DOHH2 (cell line): ENCODE data around the gene PPP1R7.
"Not testable (repeated sequence)": the region's sequence is repeated elsewhere in the genome, so short reads cannot be mapped to it uniquely, and the experiment has no call there.

Experiments used
- H3F3A ChIP-seq: fragments of 200-600 bp; sonication (generic), shearing (Covaris generic); 2 replicates; pipeline ENCODE4 v1.6.0; 2016; ENCODE audit warnings: antibody characterized with exemption, mild to moderate bottlenecking; ENCODE audit not compliant: control insufficient read depth, insufficient read depth
- H3K27ac ChIP-seq: fragments of 200-600 bp; sonication (generic); 2 replicates; pipeline ENCODE4 v1.5.1; 2014; ENCODE audit warnings: low read depth, mild to moderate bottlenecking, low read length, moderate library complexity
- H3K27me3 ChIP-seq: fragments of 200-600 bp; sonication (generic); 2 replicates; pipeline ENCODE4 v1.6.1; 2014; ENCODE audit warnings: mild to moderate bottlenecking, low read length, mixed read lengths; ENCODE audit not compliant: control insufficient read depth
- H3K36me3 ChIP-seq: fragments of 200-600 bp; sonication (generic); 2 replicates; pipeline ENCODE4 v1.6.1; 2014; ENCODE audit warnings: mild to moderate bottlenecking, low read length, moderate library complexity, mixed read lengths; ENCODE audit not compliant: control insufficient read depth
- H3K4me1 ChIP-seq: fragments of 200-600 bp; sonication (generic); 2 replicates; pipeline ENCODE4 v1.6.1; 2014; ENCODE audit warnings: mild to moderate bottlenecking, low read length, mixed read lengths; ENCODE audit not compliant: control insufficient read depth
- H3K4me2 ChIP-seq: fragments of 200-600 bp; sonication (generic); 2 replicates; pipeline ENCODE4 v1.6.0; 2014; ENCODE audit warnings: mild to moderate bottlenecking, low read length, moderate library complexity
- H3K4me3 ChIP-seq: fragments of 200-600 bp; sonication (generic); 2 replicates; pipeline ENCODE4 v1.5.1; 2014; ENCODE audit warnings: mild to moderate bottlenecking, low read length, mixed read lengths
- H3K79me2 ChIP-seq: fragments of 200-600 bp; sonication (generic); 2 replicates; pipeline ENCODE4 v1.6.1; 2014; ENCODE audit warnings: mild to moderate bottlenecking, low read length, mixed read lengths; ENCODE audit not compliant: control insufficient read depth
- H3K9me2 ChIP-seq: fragments of 200-600 bp; sonication (generic); replicated peaks from 2 replicates; pipeline ENCODE4 v1.6.1; 2014; ENCODE audit warnings: mild to moderate bottlenecking, low read length, mixed read lengths; ENCODE audit not compliant: control insufficient read depth
- H3K9me3 ChIP-seq: fragments of 200-600 bp; sonication (generic); 2 replicates; pipeline ENCODE4 v1.6.1; 2014; ENCODE audit warnings: antibody characterized with exemption, low read length, mixed read lengths; ENCODE audit not compliant: control insufficient read depth, insufficient read depth
- H4K20me1 ChIP-seq: fragments of 200-600 bp; sonication (generic); 2 replicates; pipeline ENCODE4 v1.6.0; 2014; ENCODE audit warnings: low read depth, mild to moderate bottlenecking, antibody characterized with exemption, low read length, moderate library complexity; ENCODE audit not compliant: control insufficient read depth, insufficient read depth
- EZH2phosphoT487 ChIP-seq: fragments of 200-600 bp; sonication (generic); IDR thresholded peaks from 2 replicates; pipeline ENCODE4 v1.6.1; 2017; ENCODE audit warnings: borderline replicate concordance, mild to moderate bottlenecking, antibody characterized with exemption, low read length, moderate library complexity, mixed read lengths
- TF ChIP-seq, protein P1 (sequence below): fragments of 200-600 bp; sonication (generic); IDR thresholded peaks from one replicate; pipeline ENCODE4 v1.5.1; 2014; ENCODE audit warnings: antibody characterized with exemption, mild to moderate bottlenecking, low read depth, low read length; ENCODE audit not compliant: poor library complexity, severe bottlenecking

The PPP1R7 gene, protein sequence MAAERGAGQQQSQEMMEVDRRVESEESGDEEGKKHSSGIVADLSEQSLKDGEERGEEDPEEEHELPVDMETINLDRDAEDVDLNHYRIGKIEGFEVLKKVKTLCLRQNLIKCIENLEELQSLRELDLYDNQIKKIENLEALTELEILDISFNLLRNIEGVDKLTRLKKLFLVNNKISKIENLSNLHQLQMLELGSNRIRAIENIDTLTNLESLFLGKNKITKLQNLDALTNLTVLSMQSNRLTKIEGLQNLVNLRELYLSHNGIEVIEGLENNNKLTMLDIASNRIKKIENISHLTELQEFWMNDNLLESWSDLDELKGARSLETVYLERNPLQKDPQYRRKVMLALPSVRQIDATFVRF

DNA sequence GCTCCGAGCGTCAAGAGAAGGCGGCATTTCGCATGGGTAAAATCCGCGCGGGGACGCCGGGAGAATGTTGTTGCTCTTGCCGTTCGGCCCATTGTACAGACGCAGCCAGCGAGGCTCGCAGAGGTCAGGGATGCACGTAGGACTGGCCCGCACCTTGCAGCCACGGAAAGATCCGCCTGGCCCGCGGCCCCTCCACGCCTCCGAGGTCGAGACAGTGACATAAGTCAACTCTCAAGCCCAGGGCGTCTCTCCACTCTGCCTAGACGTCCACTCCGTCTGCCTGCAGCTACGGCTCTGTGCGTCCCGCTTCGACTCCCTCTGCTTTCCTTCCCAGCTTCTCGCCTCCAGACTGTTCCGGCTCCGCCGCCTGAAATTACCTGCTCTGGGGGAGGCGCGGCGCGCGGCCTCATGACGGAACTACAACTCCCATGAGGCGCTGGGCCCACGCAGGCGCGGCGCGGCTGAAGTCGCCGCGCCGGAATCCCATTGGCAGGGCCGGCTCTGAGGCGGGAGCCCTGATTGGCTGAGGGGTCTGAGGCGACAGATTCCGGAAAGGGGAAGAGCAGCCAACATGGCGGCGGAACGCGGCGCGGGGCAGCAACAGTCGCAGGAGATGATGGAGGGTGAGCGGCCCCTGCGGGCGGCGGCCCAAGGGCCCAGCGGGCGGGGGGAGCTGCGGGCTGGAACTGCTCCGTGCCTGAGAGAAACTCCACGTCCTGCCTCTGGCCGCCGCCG is at the start of gene PPP1R7:
Gene PPP1R7, plus strand, starts transcription at position 543 of the 735 bp plus-strand sequence. Its CDS starts 29 bp downstream, at position 572.
- Histone ChIP-seq H3K4me2 (peak within 1 kb of the TSS; percentile 94), H3K27ac (peak within 1 kb of the TSS; percentile 12; the same call in 1 of the 2 replicates), H3K4me1 (peaks cover 33% of the 10 kb centered on the region), H3K27me3 (no peaks in the 10 kb centered on the region), H3F3A (no peaks in the 10 kb centered on the region), H3K4me3 (peak within 1 kb of the TSS; percentile 87), H3K79me2 (peaks cover 68% of the 10 kb centered on the region), H4K20me1 (peaks cover 5% of the 10 kb centered on the region; the same call in 1 of the 2 replicates), H3K9me3 (no peaks in the 10 kb centered on the region), H3K36me3 (peaks cover 27% of the 10 kb centered on the region), H3K9me2 (no peaks in the 10 kb centered on the region)
- TF ChIP-seq, protein P1, sequence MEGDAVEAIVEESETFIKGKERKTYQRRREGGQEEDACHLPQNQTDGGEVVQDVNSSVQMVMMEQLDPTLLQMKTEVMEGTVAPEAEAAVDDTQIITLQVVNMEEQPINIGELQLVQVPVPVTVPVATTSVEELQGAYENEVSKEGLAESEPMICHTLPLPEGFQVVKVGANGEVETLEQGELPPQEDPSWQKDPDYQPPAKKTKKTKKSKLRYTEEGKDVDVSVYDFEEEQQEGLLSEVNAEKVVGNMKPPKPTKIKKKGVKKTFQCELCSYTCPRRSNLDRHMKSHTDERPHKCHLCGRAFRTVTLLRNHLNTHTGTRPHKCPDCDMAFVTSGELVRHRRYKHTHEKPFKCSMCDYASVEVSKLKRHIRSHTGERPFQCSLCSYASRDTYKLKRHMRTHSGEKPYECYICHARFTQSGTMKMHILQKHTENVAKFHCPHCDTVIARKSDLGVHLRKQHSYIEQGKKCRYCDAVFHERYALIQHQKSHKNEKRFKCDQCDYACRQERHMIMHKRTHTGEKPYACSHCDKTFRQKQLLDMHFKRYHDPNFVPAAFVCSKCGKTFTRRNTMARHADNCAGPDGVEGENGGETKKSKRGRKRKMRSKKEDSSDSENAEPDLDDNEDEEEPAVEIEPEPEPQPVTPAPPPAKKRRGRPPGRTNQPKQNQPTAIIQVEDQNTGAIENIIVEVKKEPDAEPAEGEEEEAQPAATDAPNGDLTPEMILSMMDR, result no peak
- TF ChIP-seq EZH2phosphoT487, result no peak

DNA sequence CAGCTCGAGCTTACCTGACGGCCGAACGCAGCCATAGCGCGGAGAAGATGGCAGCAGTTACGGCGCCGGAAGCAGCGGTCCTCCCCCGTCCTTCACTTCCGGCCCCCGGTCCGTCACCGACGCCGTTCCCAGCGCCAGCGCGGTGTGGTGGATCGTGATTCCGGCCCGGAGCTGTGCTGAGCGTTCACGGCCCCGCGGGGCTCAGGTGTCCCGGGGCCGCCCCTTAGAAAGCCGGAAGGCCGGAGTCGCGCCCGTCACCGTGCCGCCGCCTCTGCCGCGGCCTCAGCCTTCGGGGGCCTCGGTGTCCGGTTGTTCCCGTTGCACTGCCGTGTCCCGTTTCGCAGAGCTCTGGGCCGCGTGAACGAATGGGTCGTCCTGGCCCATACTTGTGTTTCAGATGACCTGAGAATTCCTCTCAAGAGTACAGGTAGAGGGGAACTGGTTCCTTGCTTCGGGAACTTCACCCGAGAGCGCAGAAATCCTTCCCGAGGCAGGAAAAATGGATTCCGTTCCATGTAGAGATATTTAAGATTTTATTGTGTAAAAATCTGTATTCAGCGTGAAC is 47.9 kb upstream of the PPP1R7 start, which contains the start of gene MTERF4:
Gene MTERF4, minus strand, starts transcription at position 49 of the 565 bp plus-strand sequence. Its CDS starts 14 bp downstream, at position 35.
- H3K9me2 ChIP-seq, result no peaks in the 10 kb centered on the region
- H3K27ac ChIP-seq, result peak within 1 kb of the TSS; percentile 57
- peaks cover 11% of the 10 kb centered on the region for H4K20me1 ChIP-seq
- peak within 1 kb of the TSS; percentile 89 for H3K4me3 ChIP-seq
- H3K4me2 ChIP-seq, result peak within 1 kb of the TSS; percentile 94
- no peaks in the 10 kb centered on the region for H3K27me3 ChIP-seq
- TF ChIP-seq, protein P1, result no peak
- TF ChIP-seq EZH2phosphoT487, result no peak
- peaks cover 46% of the 10 kb centered on the region for H3K36me3 ChIP-seq
- peaks cover 4% of the 10 kb centered on the region; the same call in 1 of the 2 replicates for H3F3A ChIP-seq
- peaks cover 62% of the 10 kb centered on the region for H3K79me2 ChIP-seq
- H3K9me3 ChIP-seq, result no peaks in the 10 kb centered on the region
- peaks cover 52% of the 10 kb centered on the region for H3K4me1 ChIP-seq

DNA sequence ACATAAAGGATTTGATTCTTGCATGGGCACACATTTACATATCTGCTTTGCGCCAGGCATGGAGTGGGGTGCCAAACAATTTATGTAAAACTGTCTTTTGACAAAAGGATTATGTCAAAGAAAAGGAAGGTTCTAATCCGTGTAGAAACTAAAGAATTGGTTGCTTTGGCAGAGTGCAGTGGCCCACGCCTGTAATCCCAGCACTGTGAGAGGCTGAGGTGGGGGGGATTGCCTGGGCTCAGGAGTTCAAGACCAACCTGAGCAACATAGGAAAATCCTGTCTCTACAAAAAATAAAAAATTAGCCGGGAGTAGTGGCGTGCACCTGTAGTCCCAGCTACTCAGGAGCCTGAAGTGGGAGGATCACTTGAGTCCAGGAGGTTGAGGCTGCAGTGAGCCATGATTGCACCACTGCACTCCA is 47.1 kb upstream of the PPP1R7 start:
- Histone ChIP-seq H4K20me1 (peaks cover 11% of the 10 kb centered on the region), H3K4me3 (peak overlapping the region; percentile 89), H3K9me3 (no peaks in the 10 kb centered on the region), H3K27ac (peak overlapping the region; percentile 57; the same call in 1 of the 2 replicates), H3K36me3 (peaks cover 44% of the 10 kb centered on the region), H3K9me2 (no peaks in the 10 kb centered on the region), H3K79me2 (peaks cover 53% of the 10 kb centered on the region), H3F3A (peaks cover 2% of the 10 kb centered on the region; the same call in 1 of the 2 replicates), H3K4me2 (peak overlapping the region; percentile 94), H3K27me3 (no peaks in the 10 kb centered on the region), H3K4me1 (peaks cover 45% of the 10 kb centered on the region)
- TF ChIP-seq, protein P1, result no peak
- TF ChIP-seq EZH2phosphoT487, result no peak

DNA sequence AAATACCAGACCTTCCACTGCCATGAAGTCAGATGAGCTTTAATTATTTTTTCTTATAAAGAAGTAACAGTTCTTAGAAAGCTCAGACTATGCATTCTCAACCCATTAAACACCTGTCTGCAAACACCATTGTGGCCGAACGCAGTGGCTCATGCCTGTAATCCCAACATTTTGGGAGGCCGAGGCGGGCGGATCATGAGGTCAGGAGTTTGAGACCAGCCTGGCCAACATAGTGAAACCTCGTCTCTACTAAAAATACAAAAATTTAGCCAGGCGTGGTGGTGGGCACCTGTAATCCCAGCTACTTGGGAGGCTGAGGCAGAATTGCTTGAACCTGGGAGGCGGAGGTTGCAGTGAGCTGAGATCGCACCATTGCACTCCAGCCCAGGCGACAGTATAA is 45.7 kb upstream of the PPP1R7 start:
- not testable (repeated sequence) for H3F3A ChIP-seq, H3K27ac ChIP-seq, H3K9me3 ChIP-seq, H4K20me1 ChIP-seq, H3K4me2 ChIP-seq, H3K27me3 ChIP-seq, H3K9me2 ChIP-seq, H3K4me3 ChIP-seq
- peaks cover 31% of the 10 kb centered on the region for H3K4me1 ChIP-seq
- H3K36me3 ChIP-seq, result peaks cover 36% of the 10 kb centered on the region
- H3K79me2 ChIP-seq, result peaks cover 39% of the 10 kb centered on the region
